Umbilical cord (tissue), 2 donors: ENCODE results near the gene EYA2. TPM values are rescaled to one million over a fixed set of nuclear protein-coding genes. Genes with fewer than 3 reads are reported as not detected.
A peak's percentile ranks its signal among the peaks of the same experiment; 100 is the strongest.
"Not testable (repeated sequence)": the region's sequence is repeated elsewhere in the genome, so short reads cannot be mapped to it uniquely, and the experiment has no call there.

ENCODE experiments used
- DNase-seq: peaks from one replicate; pipeline ENCODE4 v3.0.0-alpha.2; 2015; ENCODE audit warnings: low spot score
- total RNA-seq: library from RNA; depleted of rRNA; stranded (reverse); fragments of >200 nt; gene quantifications from one replicate; pipeline ENCODE4 v1.2.3, GENCODE V29; 2014; ENCODE audit warnings: low replicate concordance; ENCODE audit not compliant: insufficient read depth

The EYA2 gene
- total RNA-seq, 1 donor from 2014 or later = 2.2 TPM

GRCh38 chr20:47174456-47175243 lies 280.0 kb downstream of the EYA2 start:
- no peak for DNase-seq

- DNase-seq = no peak
Observed at GRCh38 chr20:47175493-47175892, 280.9 kb downstream of the EYA2 start.

GRCh38 chr20:47176217-47176616 lies 281.6 kb downstream of the EYA2 start:
- DNase-seq = not testable (repeated sequence)

DNA sequence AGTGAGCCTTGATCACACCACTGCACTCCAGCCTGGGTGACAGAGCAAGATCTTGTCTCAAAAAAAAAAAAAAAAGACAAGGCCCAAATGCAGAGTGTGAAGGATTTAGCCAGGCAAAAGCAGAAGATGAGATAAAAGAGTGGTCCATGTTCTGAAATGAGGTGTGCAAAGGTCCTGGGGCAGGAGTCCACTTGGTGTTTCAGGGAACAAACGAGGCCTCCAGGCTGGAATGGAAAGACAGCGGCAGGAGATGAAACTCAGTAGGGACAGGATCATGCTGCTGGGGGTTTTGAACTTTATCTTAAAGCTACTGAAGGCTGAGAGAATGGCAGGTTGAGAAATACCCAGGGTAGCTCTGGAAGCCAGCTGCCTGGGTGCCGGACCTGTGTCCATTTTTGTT lies 283.6 kb downstream of the EYA2 start:
- no peak for DNase-seq

DNA sequence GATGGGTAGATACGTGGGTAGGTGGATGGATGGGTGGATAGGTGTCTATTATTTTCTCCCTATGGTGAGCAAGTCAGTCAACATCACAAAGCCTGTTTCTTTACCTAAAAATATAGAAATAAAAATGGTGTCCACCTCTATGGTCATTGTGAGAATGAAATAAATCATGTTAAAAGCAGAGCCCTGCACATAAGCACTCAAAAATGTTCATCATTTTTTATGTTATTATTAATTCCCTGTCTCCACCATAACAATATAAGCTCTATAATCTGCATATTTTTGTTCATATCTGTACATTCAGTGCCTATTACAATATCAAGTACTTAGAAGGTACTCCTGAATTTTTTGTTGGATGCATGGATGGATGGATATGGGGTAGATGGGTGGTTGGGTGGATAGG lies 284.2 kb downstream of the EYA2 start:
- DNase-seq = no peak

- DNase-seq = no peak
Observed at GRCh38 chr20:47179267-47179666, 284.6 kb downstream of the EYA2 start.

DNA sequence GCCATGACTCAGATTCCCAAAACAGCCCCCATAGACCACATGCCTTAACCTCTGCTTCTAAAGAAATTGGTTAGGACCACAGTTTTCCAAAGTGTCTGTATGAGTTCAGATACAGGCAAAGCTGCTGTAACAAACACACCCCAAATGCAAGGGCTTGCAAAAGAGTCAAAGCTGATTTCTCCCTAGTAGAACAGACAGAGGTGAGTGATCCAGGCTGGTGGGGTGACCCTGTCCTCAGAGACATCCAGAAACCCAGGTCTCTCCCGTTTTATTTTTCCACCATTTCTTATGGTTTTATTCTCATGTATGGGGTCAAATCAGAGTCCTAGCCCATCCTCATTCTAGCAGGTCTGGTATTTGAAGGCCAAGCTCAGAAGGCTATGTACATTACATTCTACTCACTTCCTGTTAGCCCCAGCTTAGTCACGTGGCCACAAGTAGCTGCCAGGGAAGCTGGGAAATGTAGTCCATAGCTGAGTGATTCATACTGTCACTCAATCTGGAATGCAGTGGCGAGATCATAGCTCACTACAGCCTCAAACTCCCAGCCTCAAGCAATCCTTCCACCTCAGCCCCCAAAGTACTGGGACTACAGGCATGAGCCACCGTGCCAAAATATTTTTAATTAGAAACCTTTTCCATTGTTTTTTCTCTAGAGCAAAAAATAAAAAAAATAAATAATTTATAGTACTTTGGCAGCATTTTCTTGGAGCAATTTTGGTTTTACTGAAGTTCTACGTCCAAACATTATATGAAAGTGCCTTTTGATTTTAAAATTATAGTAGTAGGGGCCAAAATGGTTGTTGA lies 286.6 kb downstream of the EYA2 start:
- DNase-seq = no peak

DNA sequence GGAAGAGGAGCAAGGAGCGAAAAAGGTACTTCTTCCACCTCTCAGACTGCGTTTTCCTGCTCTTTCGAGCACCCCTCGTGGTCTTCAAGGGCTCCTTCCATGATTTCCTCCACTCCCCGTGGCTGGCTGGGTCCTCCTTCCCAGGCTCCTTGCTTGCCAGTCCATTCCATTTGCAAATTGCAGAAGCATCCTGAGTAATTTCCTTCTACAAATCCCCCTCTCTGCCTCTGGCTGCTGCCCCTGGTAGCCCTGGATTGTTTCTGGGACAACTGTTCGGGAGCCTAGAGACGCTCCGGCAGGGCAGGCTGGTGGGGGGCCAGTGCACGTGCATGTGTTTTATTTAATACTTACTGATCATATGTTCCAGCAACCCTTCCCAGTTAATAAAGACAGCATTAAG lies 288.7 kb downstream of the EYA2 start:
- DNase-seq = no peak

GRCh38 chr20:47187450-47188195 lies 293.0 kb downstream of the EYA2 start:
- no peak for DNase-seq

DNA sequence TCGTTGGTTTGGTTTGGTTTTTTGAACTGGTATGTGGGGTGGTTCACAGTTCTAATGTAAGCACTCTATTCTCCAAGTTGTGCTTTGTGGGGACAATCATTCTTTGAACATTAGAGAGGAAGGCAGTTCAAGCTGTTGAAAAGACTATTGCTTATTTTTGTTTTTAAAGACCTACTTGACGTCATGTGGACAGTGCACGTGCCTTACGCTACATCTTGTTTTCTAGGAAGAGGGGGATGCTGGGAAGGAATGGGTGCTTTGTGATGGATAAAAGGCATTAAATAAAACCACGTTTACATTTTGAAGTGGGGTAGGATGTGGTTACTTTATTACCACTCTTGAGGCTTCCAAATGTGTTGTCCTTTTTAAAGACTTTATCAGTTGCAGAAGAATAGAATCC lies 293.9 kb downstream of the EYA2 start:
- no peak for DNase-seq

DNA sequence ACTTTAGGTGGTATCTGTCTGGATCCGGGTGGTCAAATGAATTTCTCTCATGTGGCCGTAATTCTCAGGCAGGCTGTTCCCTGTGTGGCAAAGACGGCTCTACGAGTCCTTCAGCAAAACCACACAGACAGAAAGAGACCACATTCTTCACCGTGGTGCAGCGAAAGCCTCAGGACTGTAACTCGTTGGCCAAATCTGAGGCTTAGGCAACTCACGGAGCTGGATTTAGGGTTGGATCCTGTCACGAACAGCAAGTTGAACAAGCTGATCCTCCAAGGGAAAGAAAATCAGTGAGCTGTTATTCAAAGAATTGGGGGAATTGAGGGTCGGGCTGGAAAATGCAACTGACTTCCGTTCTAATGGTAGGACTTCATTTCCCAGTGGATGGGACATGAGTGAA lies 294.4 kb downstream of the EYA2 start:
- DNase-seq = peak; percentile 21

DNA sequence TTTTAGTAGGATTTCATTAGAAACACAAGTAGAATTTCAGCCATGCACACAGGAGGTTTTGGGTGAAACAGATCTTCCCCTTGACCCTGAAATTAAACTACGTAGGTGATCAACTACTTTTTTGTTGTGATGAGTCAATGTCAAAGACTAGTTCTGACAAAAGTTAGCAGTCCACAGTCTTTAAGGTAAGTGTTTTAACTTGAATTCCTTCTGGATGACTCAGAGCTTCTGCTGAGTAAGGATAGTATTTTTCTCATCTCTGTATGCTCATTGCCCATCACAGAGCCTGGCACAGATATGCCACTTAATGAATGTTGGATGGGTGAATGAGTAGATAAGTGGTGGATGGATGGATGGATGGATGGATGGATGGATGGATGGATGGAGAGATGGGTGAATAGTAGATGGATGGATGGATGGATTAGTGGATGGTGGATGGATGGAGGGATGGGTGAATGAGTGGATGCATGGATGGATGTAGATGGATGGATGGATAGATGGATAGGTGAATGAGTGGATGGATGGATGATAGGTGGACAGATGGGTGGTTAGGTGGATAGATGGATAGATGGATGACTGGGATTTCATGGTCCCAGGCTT lies 296.5 kb downstream of the EYA2 start:
- no peak for DNase-seq

DNA sequence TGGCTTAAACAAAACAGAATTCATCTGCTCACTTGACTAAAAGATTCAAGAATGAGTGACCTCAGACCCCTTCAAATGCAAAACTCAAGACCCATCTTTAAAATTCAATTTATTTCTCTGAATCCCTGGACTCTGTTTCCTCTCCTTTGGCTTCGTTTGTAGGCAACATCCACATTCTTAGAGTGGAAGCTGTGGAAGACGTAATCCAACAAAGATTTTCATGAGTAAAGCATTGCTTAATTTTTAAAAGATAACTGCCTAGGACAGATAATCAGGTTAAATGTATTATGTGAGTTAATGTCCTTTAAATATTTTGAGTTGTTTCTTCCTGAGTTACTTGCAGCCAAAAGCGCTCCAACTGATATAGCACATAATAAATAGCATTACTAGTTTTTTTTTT lies 297.3 kb downstream of the EYA2 start:
- DNase-seq = no peak

DNA sequence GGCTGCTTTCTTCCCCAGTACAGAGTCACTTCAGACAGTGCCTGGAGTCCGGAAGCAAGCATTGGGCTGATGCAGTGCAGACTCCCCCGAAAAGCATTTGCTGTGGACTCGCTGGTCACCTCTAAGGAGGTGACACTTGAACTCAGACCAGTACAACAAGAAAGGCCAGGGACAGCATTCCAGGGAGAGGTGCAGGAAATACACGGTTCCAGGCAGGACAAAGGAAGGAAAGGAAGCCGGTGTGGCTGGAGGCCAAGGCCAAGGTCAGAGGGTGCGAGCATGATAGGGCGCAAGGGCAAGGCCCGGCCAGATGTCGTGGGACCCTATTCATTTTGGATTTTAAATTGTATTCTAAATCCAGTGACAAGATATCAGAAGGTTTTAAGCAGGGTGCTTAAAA lies 300.9 kb downstream of the EYA2 start:
- DNase-seq = no peak

DNA sequence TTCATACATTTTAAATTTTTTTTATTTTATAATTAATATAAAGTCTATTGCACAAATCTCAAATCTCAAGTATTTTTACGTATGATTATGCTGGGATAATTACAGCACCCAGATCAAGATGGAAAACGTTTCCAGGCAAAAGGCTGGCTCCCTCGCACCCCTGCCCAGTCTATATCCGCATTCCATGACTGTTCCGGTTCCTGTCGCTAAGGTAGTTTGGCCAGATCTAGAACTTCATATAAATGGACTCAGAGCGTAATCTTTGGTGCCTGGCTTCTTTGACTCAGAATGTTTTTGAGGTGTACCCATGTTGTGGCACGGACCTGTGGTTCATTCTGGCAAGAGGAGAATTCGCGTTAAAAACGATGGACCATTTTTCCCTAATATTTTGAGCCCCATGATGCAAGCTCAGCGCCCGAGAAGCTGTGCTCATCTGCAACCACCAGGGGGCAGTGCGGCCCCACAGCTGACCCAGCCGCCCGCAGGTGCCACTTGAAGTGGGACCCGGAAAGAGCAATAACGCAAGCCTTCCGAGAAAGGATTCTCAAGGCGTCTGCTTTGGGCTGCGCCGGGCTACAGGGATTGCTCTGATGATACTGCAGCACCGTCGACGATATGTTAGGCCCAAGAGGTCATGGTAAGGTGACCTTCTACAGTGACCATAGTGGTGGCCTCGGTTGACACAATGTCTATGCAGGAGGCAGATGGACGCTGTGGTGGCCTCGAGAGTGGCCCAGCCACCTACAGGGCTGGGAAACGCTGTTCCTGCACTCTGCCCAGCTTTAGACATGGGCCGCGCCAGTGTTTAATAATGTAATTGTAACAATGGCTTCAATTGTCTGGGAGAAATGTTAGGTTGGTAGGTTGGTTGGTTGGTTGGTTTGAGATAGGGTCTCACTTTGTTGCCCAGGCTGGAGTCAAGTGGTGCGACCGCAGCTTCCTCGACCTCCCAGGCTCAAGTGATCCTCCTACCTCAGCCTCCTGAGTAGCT lies 301.7 kb downstream of the EYA2 start:
- peak; percentile 29 for DNase-seq

DNA sequence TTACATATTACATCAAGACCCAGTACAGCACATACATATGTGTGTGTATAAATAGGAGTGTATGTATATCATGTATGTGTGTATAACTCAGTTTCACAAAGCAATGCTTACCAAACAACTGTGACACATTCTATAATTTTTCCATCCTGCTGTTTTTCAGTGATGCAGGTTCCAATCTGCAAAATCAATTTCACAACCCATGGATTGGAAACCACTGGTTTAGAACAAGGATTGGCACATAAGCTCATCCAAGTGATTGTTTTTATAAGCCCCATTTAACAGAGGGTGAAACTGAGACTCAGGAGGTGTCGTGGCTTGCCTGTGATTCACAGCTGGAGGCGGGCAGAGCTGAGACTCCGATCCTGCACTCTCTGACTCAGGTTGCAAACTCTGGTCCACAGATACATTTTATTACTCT lies 303.6 kb downstream of the EYA2 start:
- DNase-seq = no peak

DNA sequence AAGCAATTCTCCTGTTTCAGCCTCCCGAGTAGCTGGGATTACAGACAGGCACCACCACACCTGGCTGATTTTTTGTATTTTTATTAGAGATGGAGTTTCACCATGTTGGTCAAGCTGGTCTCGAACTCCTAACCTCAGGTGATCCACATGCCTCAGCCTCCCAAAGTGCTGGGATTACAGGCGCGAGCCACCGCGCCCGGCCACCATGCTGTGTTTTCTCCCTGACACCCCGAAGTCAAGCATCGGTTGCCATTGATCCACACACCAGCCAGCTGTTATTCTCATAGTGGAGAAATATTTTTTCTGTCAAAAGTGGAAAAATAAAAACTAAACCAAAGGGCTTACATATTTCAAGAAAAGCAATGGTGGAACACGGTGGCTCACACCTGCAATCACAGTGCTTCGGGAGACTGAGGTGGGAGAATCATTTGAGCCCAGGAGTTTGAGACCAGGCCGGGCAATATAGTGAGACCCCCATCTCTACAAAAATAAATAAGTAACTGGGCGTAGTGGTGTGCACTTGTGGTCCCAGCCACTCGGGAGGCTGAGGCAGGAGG lies 304.4 kb downstream of the EYA2 start:
- no peak for DNase-seq

GRCh38 chr20:47201074-47201730 lies 306.6 kb downstream of the EYA2 start:
- DNase-seq = no peak

DNA sequence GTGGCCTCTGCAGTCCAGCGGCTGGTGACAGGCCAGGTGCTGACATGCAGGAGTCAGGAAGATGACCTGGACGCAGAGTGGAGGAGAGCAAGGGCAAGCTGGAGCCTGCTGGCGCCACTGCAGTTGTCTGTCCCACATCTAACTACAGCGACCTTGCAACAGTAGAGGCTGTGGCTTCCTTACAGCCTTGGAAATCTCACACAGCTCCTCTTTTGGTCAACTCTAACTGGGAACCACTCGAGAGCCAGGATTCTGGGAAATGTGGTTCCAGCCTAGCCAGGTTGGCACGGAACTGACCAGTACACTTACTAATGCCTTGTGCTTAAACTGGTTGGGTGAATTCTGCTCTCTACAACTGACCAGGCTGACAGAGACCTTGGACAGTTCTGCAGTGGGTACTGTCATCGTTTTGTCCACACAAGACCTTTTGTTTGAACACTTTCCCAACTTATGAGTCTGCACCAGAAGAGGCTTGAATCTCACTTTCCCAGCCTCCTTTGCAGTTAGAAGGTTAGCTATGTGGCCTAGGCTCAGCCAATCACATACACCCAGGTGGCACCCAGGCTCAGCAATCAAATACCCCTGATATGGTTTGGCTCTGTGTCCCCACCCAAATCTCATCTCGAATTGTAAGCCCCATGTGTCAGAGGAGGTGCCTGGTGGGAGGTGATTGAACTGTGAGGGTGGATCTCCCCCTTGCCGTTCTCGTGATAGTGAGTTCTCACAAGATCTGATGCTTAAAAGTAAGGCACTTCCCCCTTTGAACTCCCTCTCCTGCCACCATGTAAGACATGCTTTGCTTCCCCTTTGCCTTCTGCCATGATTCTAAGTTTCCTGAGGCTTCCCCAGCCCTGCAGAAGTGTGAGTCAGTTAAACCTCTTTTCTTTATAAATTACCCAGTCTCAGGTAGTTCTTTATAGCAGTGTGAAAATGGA lies 308.4 kb downstream of the EYA2 start:
- no peak for DNase-seq
